OCI-LY3 (cell line): ENCODE results near the gene RRP7A.

ENCODE experiments used
- H2AFZ ChIP-seq: fragments of 200-600, 300-600 bp; shearing (Covaris generic); 2 replicates; pipeline ENCODE4 v1.6.0; 2014; ENCODE audit warnings: antibody characterized with exemption, low read depth, low read length
- H3K27ac ChIP-seq: fragments of 200-600, 300-600 bp; sonication (generic); 2 replicates; pipeline ENCODE4 v1.5.1; 2014; ENCODE audit warnings: mild to moderate bottlenecking, low read length, moderate library complexity, mixed read lengths
- H3K27me3 ChIP-seq: fragments of 200-600, 300-600 bp; sonication (generic); 2 replicates; pipeline ENCODE4 v1.6.1; 2014; ENCODE audit warnings: low read depth, low read length, mixed read lengths
- H3K36me3 ChIP-seq: fragments of 200-600, 300-600 bp; sonication (generic); replicated peaks from 2 replicates; pipeline ENCODE3; 2014; ENCODE audit warnings: low read depth, low read length, mixed read lengths
- H3K4me1 ChIP-seq: fragments of 300-600, 200-600 bp; sonication (generic); 2 replicates; pipeline ENCODE4 v1.6.1; 2014; ENCODE audit warnings: low read length, mixed read lengths
- H3K4me2 ChIP-seq: fragments of 200-600, 300-600 bp; sonication (generic); 2 replicates; pipeline ENCODE4 v1.6.1; 2014; ENCODE audit warnings: low read length, mixed read lengths
- H3K4me3 ChIP-seq: fragments of 300-600, 200-600 bp; sonication (generic); 2 replicates; pipeline ENCODE4 v1.5.1; 2014; ENCODE audit warnings: antibody characterized with exemption, mild to moderate bottlenecking, low read length, moderate library complexity
- H3K79me2 ChIP-seq: fragments of 300-600, 200-600 bp; shearing (Covaris generic); 2 replicates; pipeline ENCODE4 v1.6.1; 2014; ENCODE audit warnings: mild to moderate bottlenecking, low read length, mixed read lengths
- H3K9ac ChIP-seq: fragments of 300-600, 200-600 bp; shearing (Covaris generic); 2 replicates; pipeline ENCODE4 v1.6.0; 2014; ENCODE audit warnings: mild to moderate bottlenecking, low read length, moderate library complexity
- H3K9me3 ChIP-seq: fragments of 200-600, 300-600 bp; shearing (Covaris generic); 2 replicates; pipeline ENCODE4 v1.6.1; 2014; ENCODE audit warnings: low read length, mixed read lengths; ENCODE audit not compliant: insufficient read depth
- H4K20me1 ChIP-seq: fragments of 200-600, 300-600 bp; sonication (generic); 2 replicates; pipeline ENCODE4 v1.6.1; 2016; ENCODE audit warnings: low read length, mixed read lengths; ENCODE audit not compliant: insufficient read depth
- CTCF ChIP-seq: fragments of 200-600, 300-600 bp; sonication (generic); IDR thresholded peaks from 2 replicates; pipeline ENCODE4 v1.5.1; 2014; ENCODE audit warnings: antibody characterized with exemption, low read length, low read depth
- EZH2phosphoT487 ChIP-seq: fragments of 200-600 bp; shearing (Covaris generic); IDR thresholded peaks from 2 replicates; pipeline ENCODE4 v1.6.1; 2018; ENCODE audit warnings: antibody characterized with exemption, mixed run types, low read depth

Gene RRP7A

GRCh38 chr22:42462016-42462415, 57.6 kb downstream of the RRP7A start:
- no peaks in the 10 kb centered on the region for H3K36me3 ChIP-seq
- no peaks in the 10 kb centered on the region for H4K20me1 ChIP-seq
- no peaks in the 10 kb centered on the region for H3K9me3 ChIP-seq
- H3K9ac ChIP-seq = no peak overlapping the region
- no peaks in the 10 kb centered on the region for H3K79me2 ChIP-seq
- H3K27ac ChIP-seq = no peak overlapping the region
- H3K27me3 ChIP-seq = peaks cover 35% of the 10 kb centered on the region
- TF ChIP-seq EZH2phosphoT487 = no peak
- H3K4me2 ChIP-seq = no peak overlapping the region
- H2AFZ ChIP-seq = no peak overlapping the region
- peaks cover 11% of the 10 kb centered on the region for H3K4me1 ChIP-seq
- H3K4me3 ChIP-seq = no peak overlapping the region

DNA sequence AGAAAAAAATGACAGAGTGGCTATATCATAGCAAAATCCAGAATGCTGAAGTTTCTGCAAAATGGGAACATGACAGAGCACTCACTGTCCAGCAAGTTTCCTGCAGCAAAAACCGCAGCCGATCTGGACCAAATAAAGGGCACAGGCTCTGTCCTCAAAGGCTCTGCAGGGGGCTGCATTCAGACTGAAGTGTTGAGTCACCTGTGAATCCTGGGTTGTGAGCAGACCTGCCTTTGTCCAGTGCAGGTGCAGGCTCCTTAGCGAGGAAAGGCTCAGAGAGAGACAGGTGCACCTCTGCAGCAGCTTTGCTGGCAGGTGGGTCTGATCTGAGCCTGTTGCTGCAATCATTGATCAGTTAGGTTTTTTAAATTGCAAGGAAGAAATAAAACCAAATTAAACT, 58.1 kb downstream of the RRP7A start:
- no peaks in the 10 kb centered on the region for H3K36me3 ChIP-seq
- no peak overlapping the region for H3K4me2 ChIP-seq
- H4K20me1 ChIP-seq = no peaks in the 10 kb centered on the region
- H3K4me1 ChIP-seq = peaks cover 11% of the 10 kb centered on the region
- H3K9me3 ChIP-seq = no peaks in the 10 kb centered on the region
- H3K79me2 ChIP-seq = no peaks in the 10 kb centered on the region
- no peak overlapping the region for H2AFZ ChIP-seq
- H3K27ac ChIP-seq = no peak overlapping the region
- TF ChIP-seq EZH2phosphoT487 (no peak), CTCF (no peak)
- peaks cover 39% of the 10 kb centered on the region for H3K27me3 ChIP-seq
- no peak overlapping the region for H3K9ac ChIP-seq
- no peak overlapping the region for H3K4me3 ChIP-seq
